Endothelial cell of umbilical vein (primary cell): Measurements from ENCODE around the gene ATIC. TPM values are rescaled to one million over a fixed set of nuclear protein-coding genes. Genes with fewer than 3 reads are reported as not detected.

Experiments
- BruUV-seq: library from RNA; stranded (reverse); fragments of 400-500 nt; replicated peaks from 2 replicates; lab custom pipeline; 2021; lab: Mats Ljungman, UMichigan
- CTCF ChIA-PET: fragments of 300-600, 350-600 bp; sonication (Branson Sonifier 250); formaldehyde crosslinking; loops from one replicate; lab custom pipeline; 2021; ENCODE audit warnings: antibody characterized with exemption, inconsistent platforms; lab: Charles Lee
- POLR2A ChIA-PET: fragments of 300-600, 350-600 bp; sonication (Branson Sonifier 250); formaldehyde crosslinking; loops from one replicate; lab custom pipeline; 2021; ENCODE audit warnings: antibody characterized with exemption, inconsistent platforms; lab: Charles Lee
- DNase-seq: peaks from one replicate; pipeline ENCODE4 v3.0.0-alpha.2; 2011; ENCODE audit warnings: low read depth, low spot score
- FAIRE-seq: peaks from 2 replicates; lab custom pipeline; 2011; peaks lifted over from hg19 to GRCh38; lab: Jason Lieb, UNC
- H2AFZ ChIP-seq: 2 replicates; pipeline ENCODE4 v1.6.0; 2012; ENCODE audit warnings: low read depth, low read length, control low read depth, inconsistent platforms
- H3K27ac ChIP-seq: 2 replicates; pipeline ENCODE4 v1.5.1; 2011; ENCODE audit warnings: low read depth, mild to moderate bottlenecking, control low read depth, low read length, moderate library complexity; ENCODE audit not compliant: insufficient read depth
- H3K27me3 ChIP-seq, 2 experiments: 2 replicates each; pipeline versions ENCODE4 v1.6.0 to v1.6.1; 2011; ENCODE audit warnings: low read length in 2 of 2, mixed read lengths in 1 of 2; ENCODE audit not compliant: control insufficient read depth in 2 of 2, insufficient read depth in 2 of 2
- H3K36me3 ChIP-seq, 2 experiments: 2 replicates in 1 of 2; 3 replicates in 1 of 2; pipeline ENCODE4 v1.5.1; 2011; ENCODE audit warnings: low read length in 2 of 2, mild to moderate bottlenecking in 1 of 2, moderate library complexity in 1 of 2; ENCODE audit not compliant: control insufficient read depth in 2 of 2, insufficient read depth in 2 of 2; ENCODE audit errors: extremely low read depth in 1 of 2
- H3K4me1 ChIP-seq: 3 replicates; pipeline ENCODE4 v1.5.1; 2011; ENCODE audit warnings: mild to moderate bottlenecking, low read length; ENCODE audit not compliant: control insufficient read depth, insufficient read depth; ENCODE audit errors: extremely low read depth
- H3K4me2 ChIP-seq: 2 replicates; pipeline ENCODE4 v1.6.1; 2011; ENCODE audit warnings: low read length, control low read depth, mixed read lengths; ENCODE audit not compliant: insufficient read depth
- H3K4me3 ChIP-seq, 3 experiments: fragments of 200-600 bp in 1 of 3; sonication (generic), shearing (Covaris generic) in 1 of 3; replicated peaks in 1 of 3; 2 replicates each; pipeline ENCODE4 v1.5.1; 2011 to 2016; ENCODE audit warnings: control low read depth in 3 of 3, low read length in 3 of 3, mild to moderate bottlenecking in 2 of 3, inconsistent platforms in 1 of 3, low read depth in 1 of 3, moderate library complexity in 1 of 3; ENCODE audit not compliant: insufficient read depth in 1 of 3
- H3K79me2 ChIP-seq: 2 replicates; pipeline ENCODE4 v1.6.0; 2012; ENCODE audit warnings: low read length, inconsistent platforms; ENCODE audit not compliant: control insufficient read depth, insufficient read depth
- H3K9ac ChIP-seq: replicated peaks from 2 replicates; pipeline ENCODE3; 2011; ENCODE audit warnings: low read length, control low read depth; ENCODE audit not compliant: insufficient read depth; ENCODE audit errors: extremely low read depth
- H3K9me1 ChIP-seq: replicated peaks from 3 replicates; pipeline ENCODE4 v1.6.0; 2011; ENCODE audit warnings: mild to moderate bottlenecking, low read length; ENCODE audit not compliant: control insufficient read depth, insufficient read depth; ENCODE audit errors: extremely low read depth
- H3K9me3 ChIP-seq: replicated peaks from 2 replicates; pipeline ENCODE4 v1.5.1; 2012; ENCODE audit warnings: low read length, inconsistent platforms; ENCODE audit not compliant: control insufficient read depth, insufficient read depth
- H4K20me1 ChIP-seq: replicated peaks from 2 replicates; pipeline ENCODE3; 2011; ENCODE audit warnings: mild to moderate bottlenecking, low read length; ENCODE audit not compliant: control insufficient read depth, insufficient read depth; ENCODE audit errors: extremely low read depth
- JUN ChIP-seq: IDR thresholded peaks from 2 replicates; pipeline ENCODE4 v1.6.1; 2011; ENCODE audit warnings: borderline replicate concordance, low read depth; ENCODE audit not compliant: insufficient read length, insufficient read depth
- MYC ChIP-seq: IDR thresholded peaks from one replicate; pipeline ENCODE4 v1.6.1; 2011; ENCODE audit warnings: mild to moderate bottlenecking, low read depth, low read length
- POLR2A ChIP-seq: IDR thresholded peaks from 2 replicates; pipeline ENCODE4 v1.6.1; 2012; ENCODE audit warnings: low read depth, mild to moderate bottlenecking, control low read depth, low read length
- POLR2AphosphoS5 ChIP-seq: IDR thresholded peaks from 2 replicates; pipeline ENCODE4 v1.6.1; 2012; ENCODE audit warnings: low read depth, mild to moderate bottlenecking, control low read depth, low read length, moderate library complexity; ENCODE audit not compliant: insufficient read depth
- dilution Hi-C: fragments of 300-500 bp; cut with MboI; formaldehyde crosslinking; loops from one replicate; pipeline ENCODE4 v1.15.0; 2019; ENCODE audit warnings: low sequenced_read_pairs; ENCODE audit not compliant: extremely low pct_ligation_motif_present
- intact Hi-C: fragments of 100-400 bp; cut with micrococcal nuclease; formaldehyde crosslinking; loops from one replicate; pipeline ENCODE4 v1.10.0; 2022
- polyA plus RNA-seq, 4 experiments: library from polyadenylated mRNA; depleted of rRNA in 3 of 4; stranded (reverse) in 3 of 4; unstranded in 1 of 4; fragments of >200 nt; gene quantifications; 2 replicates each; pipeline versions ENCODE4 v1.2.1 to v1.2.3, GENCODE V29; 2011 to 2012; ENCODE audit warnings: missing spikeins in 1 of 4
- total RNA-seq: library from RNA; stranded (reverse); gene quantifications from 2 replicates; pipeline ENCODE4 v1.2.3, GENCODE V29; 2021
- TF ChIP-seq, protein P1 (sequence below), 2 donors: IDR thresholded peaks; 1 replicate in 1 of 2; 2 replicates in 1 of 2; pipeline ENCODE4 v1.5.1; 2011; ENCODE audit warnings: low read length in 2 of 2, mild to moderate bottlenecking in 2 of 2, moderate library complexity in 2 of 2, control low read depth in 1 of 2, inconsistent platforms in 1 of 2, low read depth in 1 of 2; ENCODE audit not compliant: insufficient read depth in 1 of 2; ENCODE audit errors: extremely low read depth in 1 of 2

ATIC gene
- total and polyA plus RNA-seq, 2 donors (not counting 3 experiments of a cell fraction or from before 2014, with no cell fraction given) = 29.5 to 80.2 TPM

DNA sequence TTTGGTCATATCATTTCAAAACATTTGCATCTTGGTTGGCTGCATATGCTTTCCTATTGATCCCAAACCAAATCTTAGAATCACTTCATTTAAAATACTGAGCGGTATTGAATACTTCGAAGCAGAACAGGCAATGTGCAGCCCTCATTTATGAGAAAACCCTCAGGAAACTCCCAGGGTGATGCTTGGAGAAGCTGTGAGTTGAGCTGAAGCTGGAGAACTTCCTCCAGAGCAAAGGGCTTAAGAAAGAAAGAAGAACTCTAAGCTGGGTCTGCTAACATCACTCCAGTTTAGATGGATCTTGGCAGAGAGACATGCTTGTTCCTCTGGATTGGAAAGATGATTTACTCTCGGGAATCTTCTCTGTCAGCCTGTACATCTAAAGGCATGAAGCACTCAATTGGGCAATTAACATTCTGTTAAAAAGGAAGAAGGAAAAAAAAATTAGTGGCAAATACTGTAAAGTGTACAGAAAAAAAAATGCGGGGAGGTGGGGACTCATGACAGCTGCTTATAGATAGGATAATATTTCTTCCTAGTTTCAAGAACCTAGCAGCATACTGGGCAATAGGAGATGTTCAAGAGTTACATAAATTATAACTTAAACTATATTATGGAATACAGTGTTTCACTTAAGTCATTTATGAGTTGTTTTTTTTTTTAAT is 49.5 kb downstream of the ATIC start:
- Histone ChIP-seq H3K27ac (no peak overlapping the region), H3K36me3 (peaks cover 44 to 46% of the 10 kb centered on the region in 2 experiments), H3K27me3 (no peaks in the 10 kb centered on the region), H3K4me3 (no peak overlapping the region), H3K4me1 (no peaks in the 10 kb centered on the region), H3K9me1 (no peaks in the 10 kb centered on the region), H3K4me2 (no peak overlapping the region), H3K9ac (no peak overlapping the region), H4K20me1 (no peaks in the 10 kb centered on the region), H2AFZ (no peak overlapping the region), H3K79me2 (no peaks in the 10 kb centered on the region), H3K9me3 (no peaks in the 10 kb centered on the region)
- ChIA-PET POLR2A (no interaction called here), CTCF (no interaction called here)
- no peak for TF ChIP-seq JUN
- no peak for TF ChIP-seq POLR2AphosphoS5
- no peak for TF ChIP-seq POLR2A
- TF ChIP-seq, protein P1, sequence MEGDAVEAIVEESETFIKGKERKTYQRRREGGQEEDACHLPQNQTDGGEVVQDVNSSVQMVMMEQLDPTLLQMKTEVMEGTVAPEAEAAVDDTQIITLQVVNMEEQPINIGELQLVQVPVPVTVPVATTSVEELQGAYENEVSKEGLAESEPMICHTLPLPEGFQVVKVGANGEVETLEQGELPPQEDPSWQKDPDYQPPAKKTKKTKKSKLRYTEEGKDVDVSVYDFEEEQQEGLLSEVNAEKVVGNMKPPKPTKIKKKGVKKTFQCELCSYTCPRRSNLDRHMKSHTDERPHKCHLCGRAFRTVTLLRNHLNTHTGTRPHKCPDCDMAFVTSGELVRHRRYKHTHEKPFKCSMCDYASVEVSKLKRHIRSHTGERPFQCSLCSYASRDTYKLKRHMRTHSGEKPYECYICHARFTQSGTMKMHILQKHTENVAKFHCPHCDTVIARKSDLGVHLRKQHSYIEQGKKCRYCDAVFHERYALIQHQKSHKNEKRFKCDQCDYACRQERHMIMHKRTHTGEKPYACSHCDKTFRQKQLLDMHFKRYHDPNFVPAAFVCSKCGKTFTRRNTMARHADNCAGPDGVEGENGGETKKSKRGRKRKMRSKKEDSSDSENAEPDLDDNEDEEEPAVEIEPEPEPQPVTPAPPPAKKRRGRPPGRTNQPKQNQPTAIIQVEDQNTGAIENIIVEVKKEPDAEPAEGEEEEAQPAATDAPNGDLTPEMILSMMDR (IDR thresholded peaks at IDR 0.05; ENCODE audit: extremely low read depth in 1 of 2, insufficient read depth in 1 of 2, low read depth in 1 of 2, low read length in 2 of 2) = no peak
- TF ChIP-seq MYC = no peak
- intact Hi-C loops = loop anchor here (5.0 kb wide), 1 partner anchor 36 kb away; no protein-coding TSS in a partner anchor
- DNase-seq = no peak
- FAIRE-seq = no peak
- TSS peak; percentile 99 for BruUV-seq
- dilution Hi-C loops = no loop called here
